Occipital lobe (tissue), 2 donors: Measurements from ENCODE around the gene COX5A. TPM values are rescaled to one million over a fixed set of nuclear protein-coding genes. Genes with fewer than 3 reads are reported as not detected.
A peak's percentile ranks its signal among the peaks of the same experiment; 100 is the strongest.
"Not testable (repeated sequence)": the region's sequence is repeated elsewhere in the genome, so short reads cannot be mapped to it uniquely, and the experiment has no call there.

Source experiments
- DNase-seq: peaks from one replicate; lab custom pipeline; 2025; lab: John Stamatoyannopoulos, UW
- total RNA-seq: library from RNA; depleted of rRNA; stranded (reverse); fragments of >200 nt; gene quantifications from one replicate; pipeline ENCODE4 v1.2.3, GENCODE V29; 2014

The COX5A gene
- total RNA-seq, 1 donor from 2014 or later: 43.8 TPM

GRCh38 chr15:74955796-74956647 lies 18.1 kb upstream of the COX5A start:
- DNase-seq: no peak

- no peak for DNase-seq
These were observed 17.1 kb upstream of the COX5A start for GRCh38 chr15:74955017-74955416.

GRCh38 chr15:74954515-74954914 lies 16.6 kb upstream of the COX5A start:
- DNase-seq: no peak

- DNase-seq: no peak
These were observed 13.1 kb upstream of the COX5A start for GRCh38 chr15:74951006-74951405.

- peak; percentile 33 for DNase-seq
These were observed 12.4 kb upstream of the COX5A start for GRCh38 chr15:74950078-74950908.

GRCh38 chr15:74937272-74937589 lies 642 bp downstream of the COX5A start:
- no peak for DNase-seq

GRCh38 chr15:74935193-74935592 lies 2.7 kb downstream of the COX5A start:
- DNase-seq: not testable (repeated sequence)

GRCh38 chr15:74933573-74933972 lies 4.3 kb downstream of the COX5A start:
- no peak for DNase-seq

GRCh38 chr15:74928771-74929198 lies 9.1 kb downstream of the COX5A start:
- no peak for DNase-seq

- DNase-seq: no peak
These were observed 13.3 kb downstream of the COX5A start for GRCh38 chr15:74924525-74924924.

- DNase-seq: no peak
These were observed 17.4 kb downstream of the COX5A start for GRCh38 chr15:74920456-74920855.

- no peak for DNase-seq
These were observed 20.2 kb downstream of the COX5A start for GRCh38 chr15:74917676-74918075.

GRCh38 chr15:74913799-74914198 lies 24.1 kb downstream of the COX5A start:
- DNase-seq: not testable (repeated sequence)

- no peak for DNase-seq
These were observed 24.8 kb downstream of the COX5A start for GRCh38 chr15:74913041-74913440.

GRCh38 chr15:74908635-74909034 lies 29.2 kb downstream of the COX5A start:
- DNase-seq: no peak

GRCh38 chr15:74907163-74907870 lies 30.6 kb downstream of the COX5A start:
- DNase-seq: no peak

- DNase-seq: peak; percentile 90
These were observed 31.3 kb downstream of the COX5A start, which contains the start of gene FAM219B for GRCh38 chr15:74906450-74907162. Gene FAM219B, minus strand, starts transcription at chr15:74906851. Its CDS starts 51 bp downstream, at chr15:74906800.

- no peak for DNase-seq
These were observed 31.8 kb downstream of the COX5A start for GRCh38 chr15:74906067-74906449.

GRCh38 chr15:74904190-74904805 lies 33.6 kb downstream of the COX5A start:
- no peak for DNase-seq

- no peak for DNase-seq
These were observed 34.2 kb downstream of the COX5A start for GRCh38 chr15:74903676-74904075.
